Cardiac fibroblast (primary cell): ENCODE measurements around the gene BLOC1S5.

Experiments used
- DNase-seq, 2 donors: peaks; one replicate each; pipeline versions ENCODE4 v3.0.0 to v3.0.0-alpha.2; 2010; ENCODE audit warnings: low read depth in 2 of 2
- H3K4me3 ChIP-seq, 2 donors: replicated peaks in 1 of 2; 1 replicate in 1 of 2; 2 replicates in 1 of 2; pipeline ENCODE4 v1.5.1; 2011; ENCODE audit warnings: low read depth in 2 of 2, low read length in 2 of 2, mild to moderate bottlenecking in 2 of 2, moderate library complexity in 1 of 2
- CTCF ChIP-seq: IDR thresholded peaks from one replicate; pipeline ENCODE4 v1.5.1; 2011; ENCODE audit warnings: low read depth, mild to moderate bottlenecking, low read length, inconsistent platforms

Gene BLOC1S5

GRCh38 chr6:8063761-8064637 lies at the start of gene BLOC1S5:
Gene BLOC1S5 (minus strand): TSS chr6:8064389. CDS start chr6:8064376, 13 bp downstream.
- H3K4me3 ChIP-seq = peak within 1 kb of the TSS; percentile 88 to 92
- TF ChIP-seq CTCF = no peak
- DNase-seq = peak; percentile 98

GRCh38 chr6:8113131-8113654 lies 49.0 kb upstream of the BLOC1S5 start:
- H3K4me3 ChIP-seq = no peak overlapping the region
- TF ChIP-seq CTCF = no peak
- peak; percentile 8 to 37 for DNase-seq

GRCh38 chr6:8110725-8111124 lies 46.5 kb upstream of the BLOC1S5 start:
- H3K4me3 ChIP-seq = no peak overlapping the region
- no peak for DNase-seq
- TF ChIP-seq CTCF = no peak

- TF ChIP-seq CTCF = no peak
- no peak overlapping the region for H3K4me3 ChIP-seq
- DNase-seq = no peak
These were observed 46.0 kb upstream of the BLOC1S5 start for GRCh38 chr6:8110117-8110721.

GRCh38 chr6:8108759-8109539 lies 44.8 kb upstream of the BLOC1S5 start:
- no peak overlapping the region for H3K4me3 ChIP-seq
- no peak for DNase-seq
- no peak for TF ChIP-seq CTCF

- no peak for TF ChIP-seq CTCF
- no peak overlapping the region for H3K4me3 ChIP-seq
These were observed 44.0 kb upstream of the BLOC1S5 start for GRCh38 chr6:8108031-8108660.

More at GRCh38 chr6:8108031-8108660, 44.0 kb upstream of the BLOC1S5 start:
- peak; percentile 81 to 93 for DNase-seq
